GM08714 (cell line): Measurements from ENCODE around the gene FRAS1.
"Not testable (repeated sequence)": the region's sequence is repeated elsewhere in the genome, so short reads cannot be mapped to it uniquely, and the experiment has no call there.

Source experiments
- H3K4me3 ChIP-seq: fragments of 200-500 bp; sonication (Bioruptor generic); 2 replicates; pipeline ENCODE4 v1.5.1; 2014; ENCODE audit warnings: mild to moderate bottlenecking, low read length, inconsistent platforms
- ZNF274 ChIP-seq: IDR thresholded peaks from 2 replicates; pipeline ENCODE4 v1.6.1; 2012; ENCODE audit warnings: mild to moderate bottlenecking, low read depth, low read length

Gene FRAS1

DNA sequence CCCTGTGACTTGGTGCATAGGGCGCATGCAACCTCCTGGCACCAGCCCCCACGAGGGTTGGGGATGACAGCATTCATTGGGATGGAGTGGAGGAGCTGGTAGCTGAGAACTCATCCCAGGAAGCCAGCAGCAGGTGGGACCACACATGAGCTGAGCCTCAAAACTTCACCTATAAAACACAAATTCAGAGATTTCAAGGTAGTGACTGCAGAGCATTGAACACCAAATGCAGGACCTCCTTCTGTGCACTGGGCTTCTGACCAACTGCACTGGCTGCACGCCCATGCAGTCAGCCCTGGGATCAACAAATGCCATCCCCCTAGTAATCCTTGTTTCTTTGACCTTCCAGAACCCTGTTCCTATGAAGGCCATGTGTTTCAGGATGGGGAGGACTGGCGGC is 197.8 kb downstream of the FRAS1 start:
- no peak overlapping the region for H3K4me3 ChIP-seq
- TF ChIP-seq ZNF274 = no peak

DNA sequence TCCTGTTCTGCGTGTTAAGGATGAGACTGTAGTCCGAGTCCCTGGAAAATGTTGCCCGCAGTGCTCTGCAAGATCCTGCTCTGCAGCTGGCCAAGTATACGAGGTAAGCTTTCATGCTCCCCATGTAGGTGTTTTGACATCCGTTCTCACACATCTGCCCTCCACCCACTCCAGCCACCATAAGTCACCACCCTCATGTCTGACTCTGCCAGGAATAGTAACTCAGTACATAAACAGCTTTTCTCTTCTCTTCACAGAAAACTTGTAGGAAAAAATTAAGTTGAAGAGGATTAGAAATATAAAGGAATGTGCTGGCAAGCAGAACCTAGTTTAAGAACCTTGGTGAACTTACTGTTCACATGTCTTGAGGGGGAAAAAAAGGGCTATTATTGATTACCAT is 207.9 kb downstream of the FRAS1 start:
- no peak for TF ChIP-seq ZNF274
- no peak overlapping the region for H3K4me3 ChIP-seq

DNA sequence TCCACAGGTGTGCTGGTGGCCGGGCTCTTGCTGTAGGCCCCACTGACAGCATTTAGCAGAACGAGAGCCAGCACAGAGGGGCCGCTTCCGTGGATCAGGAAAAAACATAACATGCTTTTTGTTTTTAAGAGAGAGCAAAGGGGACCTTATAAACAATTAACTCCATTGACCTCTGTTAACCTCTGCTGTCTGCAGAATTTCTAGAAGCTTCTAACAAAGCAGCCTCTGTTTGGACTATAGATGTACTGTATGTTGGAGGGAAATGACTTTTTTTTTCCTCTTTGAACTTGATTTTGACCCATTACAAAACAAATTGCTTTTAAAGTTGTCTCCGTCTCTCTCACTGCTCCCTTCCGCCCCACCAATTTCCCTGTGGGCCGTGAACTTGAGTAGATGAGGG is 210.7 kb downstream of the FRAS1 start:
- no peak overlapping the region for H3K4me3 ChIP-seq
- TF ChIP-seq ZNF274 = no peak

DNA sequence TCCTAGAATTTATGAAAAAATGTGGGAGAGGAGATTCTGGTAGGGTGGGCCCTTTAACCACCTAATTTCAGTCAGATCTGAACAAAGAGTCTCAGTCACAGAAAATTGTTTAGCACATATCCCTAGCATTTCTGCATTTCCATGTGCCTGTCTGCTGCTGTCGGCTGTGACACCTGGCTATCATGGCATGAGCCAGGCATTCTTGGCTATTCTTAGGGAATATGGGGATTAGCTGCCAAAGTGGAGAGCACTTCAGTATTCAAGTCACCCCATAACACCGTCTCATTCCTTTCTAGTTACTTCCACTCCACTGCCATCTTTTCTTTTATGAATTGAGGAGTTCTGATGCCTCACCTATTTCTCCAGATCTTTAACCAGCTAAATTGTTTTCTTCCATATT is 211.5 kb downstream of the FRAS1 start:
- TF ChIP-seq ZNF274 = no peak
- H3K4me3 ChIP-seq = no peak overlapping the region

DNA sequence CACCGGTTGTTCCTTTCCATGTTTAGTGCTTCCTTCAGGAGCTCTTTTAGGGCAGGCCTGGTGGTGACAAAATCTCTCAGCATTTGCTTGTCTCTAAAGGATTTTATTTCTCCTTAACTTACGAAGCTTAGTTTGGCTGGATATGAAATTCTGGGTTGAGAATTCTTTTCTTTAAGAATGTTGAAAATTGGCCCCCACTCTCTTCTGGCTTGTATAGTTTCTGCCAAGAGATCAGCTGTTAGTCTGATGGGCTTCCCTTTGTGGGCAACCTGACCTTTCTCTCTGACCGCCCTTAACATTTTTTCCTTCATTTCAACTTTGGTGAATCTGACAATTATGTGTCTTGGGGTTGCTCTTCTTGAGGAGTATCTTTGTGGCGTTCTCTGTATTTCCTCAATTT is 218.3 kb downstream of the FRAS1 start:
- H3K4me3 ChIP-seq = not testable (repeated sequence)

DNA sequence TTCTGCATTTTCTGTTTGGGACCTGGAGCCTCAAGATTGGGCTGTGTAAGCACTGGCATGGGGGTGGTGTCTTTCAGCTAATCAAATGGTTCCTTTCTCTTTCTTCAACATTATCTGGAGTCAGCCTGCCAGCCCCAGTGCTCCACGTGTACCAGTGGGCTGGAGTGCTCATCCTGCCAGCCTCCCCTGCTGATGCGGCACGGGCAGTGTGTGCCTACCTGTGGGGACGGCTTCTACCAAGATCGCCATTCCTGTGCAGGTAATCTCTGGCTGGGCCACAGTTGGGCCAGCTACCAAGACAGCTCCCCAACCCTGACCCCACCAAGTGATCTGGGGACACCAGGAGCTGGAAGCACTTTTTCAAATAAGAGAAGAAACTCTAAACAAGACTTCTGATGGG is 229.2 kb downstream of the FRAS1 start:
- no peak for TF ChIP-seq ZNF274

DNA sequence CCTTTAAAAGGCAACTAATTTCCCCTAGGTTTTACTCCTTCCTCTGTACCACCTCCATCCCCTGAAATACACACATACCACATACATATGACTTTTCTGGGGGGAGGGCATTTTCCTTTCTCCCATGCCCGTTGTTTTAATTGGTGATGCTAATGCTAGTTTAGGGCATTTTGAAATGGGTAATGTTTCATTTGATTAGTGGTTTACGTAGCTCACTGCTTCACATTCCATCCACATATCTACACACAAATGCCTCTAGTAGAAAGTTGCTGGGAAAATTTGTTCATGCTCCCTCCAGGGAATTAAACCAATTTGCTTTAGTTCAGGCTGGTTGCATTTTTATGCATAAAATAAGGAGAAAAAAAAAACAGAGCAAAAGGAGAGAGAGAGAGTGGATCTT is 231.2 kb downstream of the FRAS1 start:
- TF ChIP-seq ZNF274 = no peak
- H3K4me3 ChIP-seq = no peak overlapping the region

More for the DNA sequence above, 229.2 kb downstream of the FRAS1 start:
- no peak overlapping the region for H3K4me3 ChIP-seq

DNA sequence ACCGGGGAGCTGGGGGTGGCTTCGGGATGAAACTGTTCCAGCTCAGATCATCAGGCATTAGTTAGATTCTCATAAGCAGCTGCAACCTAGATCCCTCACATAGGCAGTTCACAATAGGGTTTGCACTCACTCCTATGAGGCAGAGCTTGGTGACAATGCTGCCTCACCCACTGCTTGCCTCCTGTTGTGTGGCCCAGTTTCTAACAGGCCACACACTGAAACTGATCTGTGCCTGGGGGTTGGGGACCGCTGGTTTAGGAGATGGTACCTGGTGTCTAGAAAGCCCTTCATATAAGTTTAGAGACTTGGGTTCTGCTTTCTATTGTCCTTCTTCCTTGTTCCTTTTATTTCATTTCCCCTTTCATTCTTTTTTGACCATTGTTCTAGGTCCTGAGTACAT is 234.2 kb downstream of the FRAS1 start:
- no peak for TF ChIP-seq ZNF274

DNA sequence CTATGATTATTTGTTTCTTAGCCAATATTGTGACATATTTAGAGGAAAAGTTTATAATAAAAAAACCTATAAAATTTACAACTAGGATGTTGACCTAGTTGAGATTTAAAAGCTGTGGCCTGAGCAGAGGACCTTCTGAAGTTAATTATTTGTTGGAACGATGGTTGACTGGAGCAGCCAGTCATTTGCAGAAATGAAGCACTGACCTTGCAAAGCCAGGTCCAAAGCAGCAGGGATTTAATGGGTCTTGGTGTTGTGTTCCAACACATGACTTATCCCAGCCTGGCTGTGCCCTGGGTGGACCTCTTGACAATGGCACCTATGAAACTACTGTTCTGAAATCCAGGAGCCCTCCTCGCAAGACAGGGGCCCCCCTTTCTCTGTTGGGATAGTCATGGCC is 235.2 kb downstream of the FRAS1 start:
- TF ChIP-seq ZNF274 = no peak
- H3K4me3 ChIP-seq = no peak overlapping the region

More for the DNA sequence above, 234.2 kb downstream of the FRAS1 start:
- no peak overlapping the region for H3K4me3 ChIP-seq

DNA sequence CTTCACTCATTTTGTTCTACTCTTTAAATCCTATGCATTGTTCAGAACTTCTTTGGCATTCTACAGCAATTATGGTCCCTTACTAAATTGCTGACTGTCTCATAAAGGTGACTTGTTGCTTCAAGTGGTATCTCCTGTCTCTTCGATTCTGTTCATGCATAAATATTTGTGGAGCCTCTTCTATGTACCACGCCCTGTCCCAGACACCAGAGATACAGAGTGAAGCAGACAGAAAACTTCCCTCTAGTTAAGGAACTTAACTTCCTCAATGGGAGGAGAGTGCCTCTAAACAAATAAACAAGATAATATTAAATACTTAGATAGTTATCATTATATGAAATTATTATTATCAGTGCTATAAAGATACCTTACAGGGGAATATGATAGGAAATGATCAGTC is 235.7 kb downstream of the FRAS1 start:
- no peak for TF ChIP-seq ZNF274
- no peak overlapping the region for H3K4me3 ChIP-seq

DNA sequence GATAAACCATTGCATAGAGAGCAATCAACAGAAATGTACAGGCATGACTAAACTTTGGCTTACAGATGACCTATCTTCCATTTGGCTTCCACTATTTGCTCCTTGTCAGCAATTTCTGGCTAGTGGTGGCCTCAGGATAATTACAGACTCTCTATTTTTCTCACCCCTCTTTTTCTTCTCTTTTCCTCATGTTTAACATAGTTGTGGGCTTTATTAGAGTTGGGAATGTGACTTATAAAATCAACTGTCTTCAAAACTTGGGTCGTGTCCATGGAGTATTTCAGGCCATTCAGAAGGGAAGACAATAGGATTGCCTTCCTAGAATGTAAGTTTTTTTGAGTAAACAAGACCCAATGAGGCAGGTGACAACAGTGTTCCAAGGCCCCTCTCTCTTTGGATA is 236.2 kb downstream of the FRAS1 start:
- TF ChIP-seq ZNF274 = no peak
- H3K4me3 ChIP-seq = no peak overlapping the region

DNA sequence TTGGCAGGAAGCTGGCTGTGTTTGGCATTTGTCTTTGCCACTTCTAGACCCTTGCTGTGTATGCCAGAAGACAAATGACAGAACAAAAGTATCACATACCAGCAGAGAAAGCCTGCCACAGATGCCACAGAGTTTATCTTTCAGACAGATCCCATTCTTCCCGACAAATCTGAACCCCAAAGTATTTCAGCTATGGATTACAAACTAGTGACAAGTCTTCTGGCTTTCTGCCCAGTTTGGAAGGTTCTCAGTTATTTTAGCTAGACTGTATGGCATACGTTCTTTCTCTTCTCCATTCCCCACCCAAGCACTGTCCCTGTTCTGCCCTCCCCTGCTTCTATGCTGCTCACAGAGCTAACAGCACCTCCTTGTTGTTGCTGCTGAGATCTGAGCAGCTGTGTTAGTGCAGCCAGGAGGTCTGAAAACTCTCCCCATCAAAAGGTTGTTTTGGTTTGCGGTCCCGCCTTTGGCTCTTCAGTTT is 236.7 kb downstream of the FRAS1 start:
- no peak overlapping the region for H3K4me3 ChIP-seq
- no peak for TF ChIP-seq ZNF274

DNA sequence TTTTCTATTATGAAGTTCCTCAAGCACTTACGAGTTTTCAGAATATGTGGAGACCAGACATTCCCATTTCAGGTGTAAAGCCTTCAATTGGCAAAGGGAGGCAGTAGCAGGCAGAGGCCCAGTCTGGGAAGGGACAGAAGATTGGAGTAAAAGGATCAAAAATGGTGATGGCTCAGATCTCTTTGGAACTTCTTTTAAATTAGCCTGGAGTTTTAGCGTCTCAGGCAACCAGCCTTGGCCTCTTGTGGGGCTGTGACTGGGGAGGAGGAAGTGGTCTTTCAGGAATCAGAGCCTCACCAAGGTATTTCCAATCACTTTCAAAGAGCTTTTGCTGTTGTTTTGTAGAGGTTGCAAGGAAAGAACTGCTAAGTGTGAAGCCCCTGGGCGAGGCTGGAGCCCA is 239.1 kb downstream of the FRAS1 start:
- no peak for TF ChIP-seq ZNF274
- H3K4me3 ChIP-seq = no peak overlapping the region

DNA sequence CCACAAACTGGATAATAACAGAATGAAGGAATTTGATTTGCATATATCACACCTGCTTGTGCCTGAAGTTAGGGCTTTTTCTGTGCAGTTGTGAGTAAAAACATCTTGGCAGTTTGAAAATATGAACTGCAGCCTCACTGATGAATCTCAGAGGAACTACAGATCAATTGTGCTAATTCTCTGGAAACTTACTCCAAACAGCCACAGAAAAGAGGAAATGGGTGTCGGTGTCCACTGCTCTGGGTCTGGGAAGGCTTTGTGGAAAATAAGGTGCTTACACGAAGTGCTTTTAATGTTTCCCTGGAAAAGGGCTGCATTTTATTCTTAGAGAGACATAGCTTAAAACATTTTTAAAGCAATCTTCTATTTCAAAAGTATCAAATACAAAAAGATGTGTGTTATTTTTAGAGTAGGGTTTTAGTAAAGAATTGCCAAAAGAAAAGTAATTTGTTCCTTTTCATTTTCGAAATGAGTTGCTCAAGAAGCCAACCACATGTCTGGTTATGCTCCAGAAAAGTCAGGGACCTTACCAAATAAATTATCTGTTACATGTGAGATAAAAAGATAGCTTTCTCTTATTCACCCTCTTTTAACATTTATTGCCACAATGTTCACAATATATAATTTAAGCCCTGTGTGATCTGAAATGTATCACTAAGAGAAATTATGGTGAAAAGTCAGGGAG is 240.1 kb downstream of the FRAS1 start:
- no peak overlapping the region for H3K4me3 ChIP-seq
- TF ChIP-seq ZNF274 = no peak

DNA sequence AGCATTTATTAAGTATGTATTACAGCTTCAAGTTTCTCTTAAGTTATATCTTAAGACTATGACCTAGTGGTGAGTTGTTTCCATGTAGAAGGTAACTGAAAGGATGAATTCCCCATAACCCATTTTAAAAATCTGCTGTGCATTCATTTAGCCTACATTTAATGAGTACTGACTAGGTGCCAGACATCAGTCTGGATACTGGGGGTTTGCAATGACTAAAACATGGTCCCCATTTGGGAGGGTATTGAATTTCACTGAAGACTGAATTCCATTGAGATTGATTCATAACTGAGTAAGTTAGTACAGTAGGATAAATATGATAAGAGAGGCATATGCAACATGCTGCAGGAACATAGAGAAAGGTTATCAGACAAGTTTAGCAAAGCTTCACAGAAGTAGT is 241.5 kb downstream of the FRAS1 start:
- no peak overlapping the region for H3K4me3 ChIP-seq
- no peak for TF ChIP-seq ZNF274

DNA sequence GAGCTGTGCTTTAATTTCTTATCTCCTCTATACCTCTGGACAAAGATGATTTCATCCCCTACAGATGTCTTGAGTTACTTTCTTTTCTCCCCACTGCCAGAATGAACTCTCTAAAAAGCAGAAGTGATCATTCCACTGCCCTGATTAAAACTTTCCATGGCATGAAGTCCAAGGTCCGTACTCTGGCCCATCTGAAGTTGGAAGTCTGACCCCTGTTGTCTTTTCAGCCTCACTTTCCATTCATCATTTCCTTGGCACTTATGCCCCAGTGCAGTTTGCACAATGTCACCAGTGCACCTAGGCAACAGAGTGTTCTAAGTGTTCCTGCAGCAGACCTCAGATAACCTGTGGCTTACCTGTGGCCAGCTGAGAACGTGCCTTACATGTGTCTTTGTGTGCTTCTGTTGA is 242.4 kb downstream of the FRAS1 start:
- no peak overlapping the region for H3K4me3 ChIP-seq
- no peak for TF ChIP-seq ZNF274

DNA sequence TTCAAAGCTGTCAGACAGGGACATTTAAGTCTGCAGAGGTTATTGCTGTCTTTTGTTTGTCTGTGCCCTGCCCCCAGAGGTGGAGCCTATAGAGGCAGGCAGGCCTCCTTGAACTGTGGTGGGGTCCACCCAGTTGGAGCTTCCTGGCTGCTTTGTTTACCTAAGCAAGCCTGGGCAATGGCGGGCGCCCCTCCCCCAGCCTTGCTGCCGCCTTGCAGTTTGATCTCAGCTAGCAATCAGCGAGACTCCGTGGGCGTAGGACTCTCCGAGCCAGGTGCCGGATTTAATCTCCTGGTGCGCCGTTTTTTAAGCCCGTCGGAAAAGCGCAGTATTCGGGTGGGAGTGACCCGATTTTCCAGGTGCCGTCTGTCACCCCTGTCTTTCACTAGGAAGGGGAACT is 250.1 kb downstream of the FRAS1 start:
- H3K4me3 ChIP-seq = not testable (repeated sequence)
